Endothelial cell of umbilical vein (primary cell): ENCODE measurements around the gene NSD2. TPM values are rescaled to one million over a fixed set of nuclear protein-coding genes. Genes with fewer than 3 reads are reported as not detected.

Source experiments
- BruUV-seq: library from RNA; stranded (reverse); fragments of 400-500 nt; replicated peaks from 2 replicates; lab custom pipeline; 2021; lab: Mats Ljungman, UMichigan
- CTCF ChIA-PET: fragments of 300-600, 350-600 bp; sonication (Branson Sonifier 250); formaldehyde crosslinking; loops from one replicate; lab custom pipeline; 2021; ENCODE audit warnings: antibody characterized with exemption, inconsistent platforms; lab: Charles Lee
- POLR2A ChIA-PET: fragments of 300-600, 350-600 bp; sonication (Branson Sonifier 250); formaldehyde crosslinking; loops from one replicate; lab custom pipeline; 2021; ENCODE audit warnings: antibody characterized with exemption, inconsistent platforms; lab: Charles Lee
- DNase-seq: peaks from one replicate; pipeline ENCODE4 v3.0.0-alpha.2; 2011; ENCODE audit warnings: low read depth, low spot score
- FAIRE-seq: peaks from 2 replicates; lab custom pipeline; 2011; peaks lifted over from hg19 to GRCh38; lab: Jason Lieb, UNC
- H2AFZ ChIP-seq: 2 replicates; pipeline ENCODE4 v1.6.0; 2012; ENCODE audit warnings: low read depth, low read length, control low read depth, inconsistent platforms
- H3K27ac ChIP-seq: 2 replicates; pipeline ENCODE4 v1.5.1; 2011; ENCODE audit warnings: low read depth, mild to moderate bottlenecking, control low read depth, low read length, moderate library complexity; ENCODE audit not compliant: insufficient read depth
- H3K27me3 ChIP-seq, 2 experiments: 2 replicates each; pipeline versions ENCODE4 v1.6.0 to v1.6.1; 2011; ENCODE audit warnings: low read length in 2 of 2, mixed read lengths in 1 of 2; ENCODE audit not compliant: control insufficient read depth in 2 of 2, insufficient read depth in 2 of 2
- H3K36me3 ChIP-seq, 2 experiments: 2 replicates in 1 of 2; 3 replicates in 1 of 2; pipeline ENCODE4 v1.5.1; 2011; ENCODE audit warnings: low read length in 2 of 2, mild to moderate bottlenecking in 1 of 2, moderate library complexity in 1 of 2; ENCODE audit not compliant: control insufficient read depth in 2 of 2, insufficient read depth in 2 of 2; ENCODE audit errors: extremely low read depth in 1 of 2
- H3K4me1 ChIP-seq: 3 replicates; pipeline ENCODE4 v1.5.1; 2011; ENCODE audit warnings: mild to moderate bottlenecking, low read length; ENCODE audit not compliant: control insufficient read depth, insufficient read depth; ENCODE audit errors: extremely low read depth
- H3K4me2 ChIP-seq: 2 replicates; pipeline ENCODE4 v1.6.1; 2011; ENCODE audit warnings: low read length, control low read depth, mixed read lengths; ENCODE audit not compliant: insufficient read depth
- H3K4me3 ChIP-seq, 3 experiments: fragments of 200-600 bp in 1 of 3; sonication (generic), shearing (Covaris generic) in 1 of 3; replicated peaks in 1 of 3; 2 replicates each; pipeline ENCODE4 v1.5.1; 2011 to 2016; ENCODE audit warnings: control low read depth in 3 of 3, low read length in 3 of 3, mild to moderate bottlenecking in 2 of 3, inconsistent platforms in 1 of 3, low read depth in 1 of 3, moderate library complexity in 1 of 3; ENCODE audit not compliant: insufficient read depth in 1 of 3
- H3K79me2 ChIP-seq: 2 replicates; pipeline ENCODE4 v1.6.0; 2012; ENCODE audit warnings: low read length, inconsistent platforms; ENCODE audit not compliant: control insufficient read depth, insufficient read depth
- H3K9ac ChIP-seq: replicated peaks from 2 replicates; pipeline ENCODE3; 2011; ENCODE audit warnings: low read length, control low read depth; ENCODE audit not compliant: insufficient read depth; ENCODE audit errors: extremely low read depth
- H3K9me1 ChIP-seq: replicated peaks from 3 replicates; pipeline ENCODE4 v1.6.0; 2011; ENCODE audit warnings: mild to moderate bottlenecking, low read length; ENCODE audit not compliant: control insufficient read depth, insufficient read depth; ENCODE audit errors: extremely low read depth
- H3K9me3 ChIP-seq: replicated peaks from 2 replicates; pipeline ENCODE4 v1.5.1; 2012; ENCODE audit warnings: low read length, inconsistent platforms; ENCODE audit not compliant: control insufficient read depth, insufficient read depth
- H4K20me1 ChIP-seq: replicated peaks from 2 replicates; pipeline ENCODE3; 2011; ENCODE audit warnings: mild to moderate bottlenecking, low read length; ENCODE audit not compliant: control insufficient read depth, insufficient read depth; ENCODE audit errors: extremely low read depth
- CTCF ChIP-seq, 2 donors: IDR thresholded peaks; 1 replicate in 1 of 2; 2 replicates in 1 of 2; pipeline ENCODE4 v1.5.1; 2011; ENCODE audit warnings: low read length in 2 of 2, mild to moderate bottlenecking in 2 of 2, moderate library complexity in 2 of 2, control low read depth in 1 of 2, inconsistent platforms in 1 of 2, low read depth in 1 of 2; ENCODE audit not compliant: insufficient read depth in 1 of 2; ENCODE audit errors: extremely low read depth in 1 of 2
- EZH2 ChIP-seq: IDR thresholded peaks from 2 replicates; pipeline ENCODE4 v1.6.1; 2012; ENCODE audit warnings: borderline replicate concordance, low read depth, mild to moderate bottlenecking, moderate library complexity, low read length, inconsistent platforms; ENCODE audit not compliant: severe bottlenecking
- FOS ChIP-seq: IDR thresholded peaks from 2 replicates; pipeline ENCODE4 v1.6.1; 2011; ENCODE audit warnings: mild to moderate bottlenecking, low read length, moderate library complexity, borderline replicate concordance; ENCODE audit not compliant: insufficient read depth
- GATA2 ChIP-seq: IDR thresholded peaks from 2 replicates; pipeline ENCODE4 v1.7.0; 2011; ENCODE audit warnings: low read depth, mild to moderate bottlenecking, moderate library complexity, mixed read lengths, low read length; ENCODE audit not compliant: insufficient read length, insufficient read depth
- JUN ChIP-seq: IDR thresholded peaks from 2 replicates; pipeline ENCODE4 v1.6.1; 2011; ENCODE audit warnings: borderline replicate concordance, low read depth; ENCODE audit not compliant: insufficient read length, insufficient read depth
- MAX ChIP-seq: IDR thresholded peaks from 2 replicates; pipeline ENCODE4 v1.6.1; 2011; ENCODE audit not compliant: insufficient read depth, insufficient read length
- MYC ChIP-seq: IDR thresholded peaks from one replicate; pipeline ENCODE4 v1.6.1; 2011; ENCODE audit warnings: mild to moderate bottlenecking, low read depth, low read length
- POLR2A ChIP-seq: IDR thresholded peaks from 2 replicates; pipeline ENCODE4 v1.6.1; 2012; ENCODE audit warnings: low read depth, mild to moderate bottlenecking, control low read depth, low read length
- POLR2AphosphoS5 ChIP-seq: IDR thresholded peaks from 2 replicates; pipeline ENCODE4 v1.6.1; 2012; ENCODE audit warnings: low read depth, mild to moderate bottlenecking, control low read depth, low read length, moderate library complexity; ENCODE audit not compliant: insufficient read depth
- dilution Hi-C: fragments of 300-500 bp; cut with MboI; formaldehyde crosslinking; loops from one replicate; pipeline ENCODE4 v1.15.0; 2019; ENCODE audit warnings: low sequenced_read_pairs; ENCODE audit not compliant: extremely low pct_ligation_motif_present
- intact Hi-C: fragments of 100-400 bp; cut with micrococcal nuclease; formaldehyde crosslinking; loops from one replicate; pipeline ENCODE4 v1.10.0; 2022
- polyA plus RNA-seq, 4 experiments: library from polyadenylated mRNA; depleted of rRNA in 3 of 4; stranded (reverse) in 3 of 4; unstranded in 1 of 4; fragments of >200 nt; gene quantifications; 2 replicates each; pipeline versions ENCODE4 v1.2.1 to v1.2.3, GENCODE V29; 2011 to 2012; ENCODE audit warnings: missing spikeins in 1 of 4
- total RNA-seq: library from RNA; stranded (reverse); gene quantifications from 2 replicates; pipeline ENCODE4 v1.2.3, GENCODE V29; 2021

NSD2 gene
- total and polyA plus RNA-seq, 2 donors (not counting 3 experiments of a cell fraction or from before 2014, with no cell fraction given): 31.3 to 171 TPM

- H3K4me2 ChIP-seq: no peak overlapping the region
- TF ChIP-seq GATA2: no peak
- no peak for TF ChIP-seq POLR2A
- no peak for TF ChIP-seq MAX
- no peak for TF ChIP-seq JUN
- no peak for TF ChIP-seq CTCF (IDR thresholded peaks at IDR 0.05; ENCODE audit: extremely low read depth in 1 of 2, insufficient read depth in 1 of 2, low read depth in 1 of 2, low read length in 2 of 2)
- no peak for TF ChIP-seq POLR2AphosphoS5
- no peak for TF ChIP-seq FOS
- no peak for TF ChIP-seq MYC
- TF ChIP-seq EZH2: no peak
- ChIA-PET CTCF (interaction anchor here (1.0 to 3.6 kb wide), 4 partner anchors 16 to 33 kb away, joined by 3 to 16 read pairs (median 4); no protein-coding TSS in a partner anchor), POLR2A (no interaction called here)
- no peaks in the 10 kb centered on the region for H3K36me3 ChIP-seq
- no TSS peak for BruUV-seq
- no peak overlapping the region for H3K9ac ChIP-seq
- DNase-seq (no peak), FAIRE-seq (no peak)
- no peak overlapping the region for H2AFZ ChIP-seq
- H3K79me2 ChIP-seq: peaks cover 98% of the 10 kb centered on the region
- intact Hi-C loops (no loop called here), dilution Hi-C loops (no loop called here)
- H3K27ac ChIP-seq: no peak overlapping the region
- no peaks in the 10 kb centered on the region for H3K9me3 ChIP-seq
- H3K27me3 ChIP-seq: no peaks in the 10 kb centered on the region
- H3K4me3 ChIP-seq: no peak overlapping the region
- H4K20me1 ChIP-seq: peaks cover 4% of the 10 kb centered on the region
- H3K4me1 ChIP-seq: no peaks in the 10 kb centered on the region
- H3K9me1 ChIP-seq: no peaks in the 10 kb centered on the region
Measured at GRCh38 chr4:1882850-1883271, 11.7 kb downstream of the NSD2 start.
